ENCODE data around the gene RHOXF2. TPM values are rescaled to one million over a fixed set of nuclear protein-coding genes. Genes with fewer than 3 reads are reported as not detected.
"Not testable (repeated sequence)": the region's sequence is repeated elsewhere in the genome, so short reads cannot be mapped to it uniquely, and the experiment has no call there.

RHOXF2 gene
- polyA plus RNA-seq, 3 donors, result not detected

DNA sequence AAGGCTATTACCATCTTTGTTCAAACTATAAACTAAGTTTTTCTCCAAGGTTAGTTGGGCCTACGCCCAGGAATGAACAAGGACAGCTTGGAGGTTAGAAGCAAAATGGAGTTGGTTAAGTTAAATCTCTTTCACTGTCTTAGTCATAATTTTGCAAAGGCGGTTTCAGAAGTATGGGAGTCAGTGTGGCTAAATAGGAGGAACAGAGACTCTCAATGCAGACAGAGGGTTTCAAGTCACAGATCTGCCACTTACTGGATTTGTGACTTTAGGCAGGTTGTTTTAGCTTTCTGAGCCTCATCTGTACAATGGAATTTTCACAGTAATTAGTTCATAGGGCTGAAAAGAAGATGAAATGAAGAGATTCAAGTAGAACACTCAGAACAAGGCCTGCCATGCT is 35.3 kb downstream of the RHOXF2 start:
- not testable (repeated sequence) for H3K27ac ChIP-seq (ENCODE audit: low read depth, low read length)
- no CpG with 5 or more reads among the region's 2 CpGs for WGBS, 3 donors

DNA sequence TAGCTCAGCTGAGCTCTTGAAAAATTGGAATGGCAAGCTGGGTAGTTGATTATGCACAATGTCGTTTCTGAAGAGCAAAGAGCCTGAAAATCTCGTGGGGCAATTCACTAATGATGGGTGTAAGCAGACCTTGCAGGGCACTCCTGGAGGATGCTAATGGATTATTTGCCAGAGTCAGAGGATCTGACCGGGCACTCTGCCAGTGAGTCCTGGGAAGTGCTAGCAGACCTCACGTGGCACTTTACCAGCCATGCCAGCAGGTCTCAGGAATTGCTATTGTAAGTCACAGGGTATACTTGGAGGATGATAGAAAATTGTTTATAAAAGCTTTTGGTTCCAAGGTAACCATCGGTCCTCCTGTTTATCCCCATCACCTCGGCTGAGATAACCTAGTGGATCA is 37.4 kb downstream of the RHOXF2 start:
- WGBS, 3 donors, result no CpG with 5 or more reads among the region's 6 CpGs

GRCh38 chrX:120196626-120197283 is 38.3 kb downstream of the RHOXF2 start:
- not testable (repeated sequence) for H3K27ac ChIP-seq (ENCODE audit: low read depth, low read length)
- WGBS, 3 donors, result no CpG with 5 or more reads among the region's 8 CpGs

More for the DNA sequence above, 37.4 kb downstream of the RHOXF2 start:
- H3K27ac ChIP-seq (ENCODE audit: low read depth, low read length), result not testable (repeated sequence)

GRCh38 chrX:120200851-120201250 is 42.4 kb downstream of the RHOXF2 start:
- WGBS, 3 donors, result 83 to 93% (median 89%) methylated on average over 11 of the region's 11 CpGs
- no peak overlapping the region for H3K27ac ChIP-seq (ENCODE audit: low read depth, low read length)

DNA sequence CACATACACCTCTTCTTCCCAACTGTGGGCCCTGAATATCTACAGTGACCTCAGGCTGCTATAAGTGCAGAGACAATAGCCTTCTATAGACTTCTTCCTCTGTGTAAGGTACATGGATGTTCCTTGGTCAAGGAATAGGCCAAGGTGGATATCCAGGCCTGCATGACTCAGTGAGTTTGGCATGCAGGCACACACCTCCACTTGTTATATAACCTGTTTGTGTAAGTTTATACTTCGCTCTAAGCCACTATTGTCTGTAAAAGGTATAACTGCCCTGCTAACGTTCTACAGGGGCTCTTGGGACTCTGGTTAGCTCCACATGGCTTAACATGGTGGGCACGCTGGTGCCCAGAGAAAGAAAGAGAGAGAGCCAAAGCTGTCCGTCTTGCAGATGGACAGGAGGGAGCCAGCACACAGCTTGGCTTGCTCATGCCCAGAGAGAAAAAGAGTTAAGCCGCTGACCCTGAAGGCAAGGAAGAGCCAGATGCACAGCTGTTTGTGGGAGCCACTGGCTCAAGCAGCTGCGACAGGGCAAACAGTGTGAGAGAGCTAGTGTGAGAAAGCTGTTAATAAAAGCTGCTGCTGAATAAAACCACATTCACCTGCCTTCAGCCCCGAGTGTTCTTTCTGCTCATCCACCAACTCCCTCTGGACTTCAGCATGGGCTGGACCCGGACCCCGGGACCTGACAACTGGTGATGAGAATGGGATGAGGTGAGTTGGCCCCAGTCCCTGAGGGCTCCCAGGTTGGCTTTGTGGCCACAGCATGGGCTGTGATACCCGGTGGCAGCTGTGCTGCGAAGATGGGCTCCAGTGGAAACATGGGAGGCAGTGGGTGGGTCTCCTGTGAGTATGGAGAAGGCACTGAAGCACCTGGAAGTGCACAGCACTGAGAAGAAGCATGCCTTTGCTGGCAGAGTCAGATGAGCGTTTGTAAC is 47.7 kb downstream of the RHOXF2 start:
- WGBS, 3 donors, result 72 to 93% (median 89%) methylated on average over 10 to 12 of the region's 12 CpGs
- H3K27ac ChIP-seq (ENCODE audit: low read depth, low read length), result no peak overlapping the region

- WGBS, 3 donors, result 88 to 93% (median 92%) methylated on average over 8 of the region's 8 CpGs
- H3K27ac ChIP-seq (ENCODE audit: low read depth, low read length), result no peak overlapping the region
These were observed 48.7 kb downstream of the RHOXF2 start for GRCh38 chrX:120207009-120207605.

DNA sequence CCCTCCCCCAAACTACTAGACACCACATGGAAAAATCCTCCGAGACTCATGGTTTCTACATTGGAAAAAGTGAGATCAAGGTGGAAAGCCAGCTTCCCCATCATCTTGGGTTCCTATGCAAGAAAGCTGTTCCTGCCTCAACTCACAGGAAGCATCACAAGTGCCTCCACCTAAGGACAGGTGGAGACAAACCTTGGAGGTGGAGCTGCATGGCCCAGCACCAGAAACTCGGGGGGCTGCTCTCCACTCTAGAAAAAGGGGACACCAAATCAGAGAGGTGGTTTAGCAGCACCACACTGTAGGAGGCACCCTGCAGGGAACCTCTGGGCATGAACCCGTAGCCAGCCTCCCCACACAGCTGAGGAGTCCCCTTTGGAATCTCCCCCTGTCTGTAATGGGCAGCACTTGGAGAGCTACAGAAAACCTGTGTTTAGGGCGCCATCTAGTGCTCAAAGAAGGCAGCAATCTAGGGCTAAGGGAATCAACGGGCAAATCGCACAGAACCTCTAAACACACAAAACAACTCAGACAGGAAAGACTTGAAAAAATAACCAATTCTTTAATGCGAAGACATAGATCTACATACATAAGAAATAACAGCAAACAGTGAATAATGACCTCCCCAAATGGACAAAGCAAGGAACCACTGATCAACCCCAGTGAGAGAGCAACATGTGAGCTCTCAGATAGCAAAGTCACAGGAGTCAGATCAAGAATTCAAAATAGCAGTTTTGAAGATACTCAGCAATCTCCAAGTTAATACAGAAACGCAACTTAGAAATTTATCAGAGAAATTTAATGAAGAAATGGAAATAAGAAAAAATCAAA is 55.2 kb downstream of the RHOXF2 start:
- H3K27ac ChIP-seq (ENCODE audit: low read depth, low read length), result no peak overlapping the region
- 21 to 27% (median 26%) methylated on average over 8 of the region's 8 CpGs for WGBS, 3 donors

Other genes with a start within 250 kb of the RHOXF2 start
- 1 to 10 TPM; 2.3 to 5.5 (median 3.5) TPM for gene NKAP, start 214.9 kb upstream of the RHOXF2 start, polyA plus RNA-seq
- not detected for gene RHOXF2B, start 80.9 kb upstream of the RHOXF2 start, polyA plus RNA-seq
- gene RHOXF1, start 42.7 kb upstream of the RHOXF2 start, polyA plus RNA-seq, result under 1 TPM in 1 of 3 donors, not detected in 2; 0.18 TPM
- gene ZBTB33, start 92.2 kb downstream of the RHOXF2 start, polyA plus RNA-seq, result 1 to 10 TPM; 3.8 to 4.2 (median 3.9) TPM
- gene TMEM255A, start 152.8 kb downstream of the RHOXF2 start, polyA plus RNA-seq, result 1 to 10 TPM in 2 of 3 donors, under 1 TPM in 1; 0.18 to 4.2 (median 1.1) TPM
- gene ATP1B4, start 203.5 kb downstream of the RHOXF2 start, polyA plus RNA-seq, result not detected